Fibroblast of skin of back (primary cell): ENCODE results near the gene SLC44A1.

ENCODE experiments used
- DNase-seq: peaks from one replicate; pipeline ENCODE4 v3.0.0-alpha.2; 2013

Gene SLC44A1

DNA sequence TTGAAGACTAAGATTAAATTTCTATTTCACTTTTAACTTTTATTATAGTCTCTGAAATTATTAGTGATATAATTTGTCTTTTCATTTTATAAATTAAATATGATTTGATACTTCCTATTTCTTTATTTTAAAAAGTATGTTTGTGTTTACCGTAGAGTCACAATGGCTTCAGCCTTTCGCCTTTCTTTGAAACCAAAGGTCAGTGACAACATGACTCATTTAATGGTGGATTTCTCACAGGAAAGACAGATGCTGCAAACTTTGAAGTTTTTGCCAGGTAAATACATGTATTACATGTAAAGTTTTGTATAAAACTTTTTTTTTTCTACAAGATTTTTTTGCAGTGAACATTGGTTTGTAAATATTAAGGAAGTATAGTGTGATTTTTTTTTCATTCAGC is 239.8 kb downstream of the SLC44A1 start:
- DNase-seq, result no peak

DNA sequence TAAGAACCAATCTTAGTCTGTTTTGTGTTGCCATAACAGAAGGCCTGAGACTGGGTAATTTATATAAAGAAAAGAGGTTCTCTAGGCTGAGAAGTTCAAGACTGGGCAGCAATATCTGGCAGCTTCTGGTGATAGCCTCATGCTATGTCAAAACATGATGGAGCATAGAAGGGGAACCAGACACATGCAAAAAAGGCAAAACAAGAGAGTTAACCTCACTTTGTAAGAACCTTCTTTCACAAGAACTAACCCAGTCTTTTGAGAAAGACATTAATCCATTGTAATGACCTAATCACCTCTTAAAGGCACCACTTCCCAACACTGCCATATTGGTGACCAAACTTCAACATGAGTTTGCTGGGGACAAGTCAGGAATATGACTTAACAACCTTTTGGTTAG is 240.7 kb downstream of the SLC44A1 start:
- DNase-seq, result no peak
